ENCODE data around the gene REXO4.
A peak's percentile ranks its signal among the peaks of the same experiment; 100 is the strongest.

REXO4 gene

GRCh38 chr9:133400292-133400691 lies 17.5 kb downstream of the REXO4 start:
- Histone ChIP-seq H4K91ac (ENCODE audit: low read depth, low read length, poor library complexity) (no peak overlapping the region), H2AK5ac (ENCODE audit: low read depth, low read length) (no peak overlapping the region), H3K4me3 (ENCODE audit: low read length in 2 of 2) (no peak overlapping the region), H3K4me2 (ENCODE audit: insufficient read depth, low read length, poor library complexity, severe bottlenecking) (no peak overlapping the region), H3K9ac (ENCODE audit: low read depth, low read length, poor library complexity) (no peak overlapping the region), H3K4me1 (ENCODE audit: control insufficient read depth in 2 of 2, insufficient read depth in 1 of 2, low read depth in 1 of 2, low read length in 2 of 2) (peaks cover 0 to 3% of the 10 kb centered on the region in 2 donors), H3K14ac (ENCODE audit: low read length) (no peak overlapping the region), H3K23ac (ENCODE audit: low read depth, low read length, poor library complexity) (no peak overlapping the region), H3K18ac (ENCODE audit: low read length) (peak overlapping the region; percentile 48), H2BK5ac (ENCODE audit: low read length) (no peak overlapping the region), H3K27ac (replicated peaks; ENCODE audit: low read length) (no peak overlapping the region), H2BK15ac (ENCODE audit: low read length) (no peak overlapping the region), H3K79me1 (ENCODE audit: low read depth, low read length) (no peaks in the 10 kb centered on the region), H2AFZ (ENCODE audit: low read length) (no peak overlapping the region), H2BK12ac (ENCODE audit: low read length) (no peak overlapping the region), H2BK120ac (ENCODE audit: low read depth, low read length) (no peak overlapping the region), H4K8ac (ENCODE audit: low read depth, low read length) (no peak overlapping the region), H3K36me3 (replicated peaks in 1 of 2; ENCODE audit: control insufficient read depth in 2 of 2, insufficient read depth in 2 of 2, low read length in 2 of 2) (peaks cover 15 to 20% of the 10 kb centered on the region in 2 donors), H3K27me3 (ENCODE audit: control insufficient read depth in 3 of 3, insufficient read depth in 3 of 3, low read depth in 1 of 3, low read length in 3 of 3) (peaks cover 0 to 2% (median 0%) of the 10 kb centered on the region in 3 experiments), H3K4ac (ENCODE audit: low read length) (no peak overlapping the region), H3K9me3 (replicated peaks in 1 of 2; ENCODE audit: control insufficient read depth in 2 of 2, insufficient read depth in 1 of 2, low read depth in 1 of 2, low read length in 2 of 2) (no peaks in the 10 kb centered on the region)
- WGBS, 2 donors (ENCODE audit: extremely low coverage in 2 of 2, insufficient read length in 2 of 2, insufficient replicate concordance in 1 of 2) = no CpG with 5 or more reads among the region's 12 CpGs
- no peak for DNase-seq (ENCODE audit: low spot score)

- no peak overlapping the region for H2AFZ ChIP-seq (ENCODE audit: low read length)
- peaks cover 0 to 3% of the 10 kb centered on the region in 2 donors for H3K4me1 ChIP-seq (ENCODE audit: control insufficient read depth in 2 of 2, insufficient read depth in 1 of 2, low read depth in 1 of 2, low read length in 2 of 2)
- H3K9ac ChIP-seq (ENCODE audit: low read depth, low read length, poor library complexity) = no peak overlapping the region
- no peaks in the 10 kb centered on the region for H3K9me3 ChIP-seq (replicated peaks in 1 of 2; ENCODE audit: control insufficient read depth in 2 of 2, insufficient read depth in 1 of 2, low read depth in 1 of 2, low read length in 2 of 2)
- no CpG with 5 or more reads among the region's 9 CpGs for WGBS, 2 donors (ENCODE audit: extremely low coverage in 2 of 2, insufficient read length in 2 of 2, insufficient replicate concordance in 1 of 2)
- no peak overlapping the region for H2BK5ac ChIP-seq (ENCODE audit: low read length)
- H3K36me3 ChIP-seq (replicated peaks in 1 of 2; ENCODE audit: control insufficient read depth in 2 of 2, insufficient read depth in 2 of 2, low read length in 2 of 2) = peaks cover 0 to 4% of the 10 kb centered on the region in 2 donors
- H3K27me3 ChIP-seq (ENCODE audit: control insufficient read depth in 3 of 3, insufficient read depth in 3 of 3, low read depth in 1 of 3, low read length in 3 of 3) = peaks cover 0 to 2% (median 2%) of the 10 kb centered on the region in 3 experiments
- no peak overlapping the region for H4K91ac ChIP-seq (ENCODE audit: low read depth, low read length, poor library complexity)
- DNase-seq (ENCODE audit: low spot score) = no peak
- H4K8ac ChIP-seq (ENCODE audit: low read depth, low read length) = no peak overlapping the region
- H3K4ac ChIP-seq (ENCODE audit: low read length) = no peak overlapping the region
- H3K4me2 ChIP-seq (ENCODE audit: insufficient read depth, low read length, poor library complexity, severe bottlenecking) = no peak overlapping the region
- no peak overlapping the region for H3K27ac ChIP-seq (replicated peaks; ENCODE audit: low read length)
- no peak overlapping the region for H3K23ac ChIP-seq (ENCODE audit: low read depth, low read length, poor library complexity)
- H3K18ac ChIP-seq (ENCODE audit: low read length) = no peak overlapping the region
- H2AK5ac ChIP-seq (ENCODE audit: low read depth, low read length) = no peak overlapping the region
- H2BK15ac ChIP-seq (ENCODE audit: low read length) = no peak overlapping the region
- H2BK12ac ChIP-seq (ENCODE audit: low read length) = no peak overlapping the region
- H3K14ac ChIP-seq (ENCODE audit: low read length) = no peak overlapping the region
- H3K79me1 ChIP-seq (ENCODE audit: low read depth, low read length) = no peaks in the 10 kb centered on the region
- no peak overlapping the region for H3K4me3 ChIP-seq (ENCODE audit: low read length in 2 of 2)
- H2BK120ac ChIP-seq (ENCODE audit: low read depth, low read length) = no peak overlapping the region
Measured at GRCh38 chr9:133397895-133398294, 19.9 kb downstream of the REXO4 start.

GRCh38 chr9:133397370-133397769 lies 20.4 kb downstream of the REXO4 start:
- WGBS, 2 donors (ENCODE audit: extremely low coverage in 2 of 2, insufficient read length in 2 of 2, insufficient replicate concordance in 1 of 2) = no CpG with 5 or more reads among the region's 6 CpGs
- no peaks in the 10 kb centered on the region for H3K79me1 ChIP-seq (ENCODE audit: low read depth, low read length)
- H4K91ac ChIP-seq (ENCODE audit: low read depth, low read length, poor library complexity) = no peak overlapping the region
- H2AFZ ChIP-seq (ENCODE audit: low read length) = no peak overlapping the region
- H2BK5ac ChIP-seq (ENCODE audit: low read length) = no peak overlapping the region
- no peak overlapping the region for H3K14ac ChIP-seq (ENCODE audit: low read length)
- H2BK120ac ChIP-seq (ENCODE audit: low read depth, low read length) = no peak overlapping the region
- peaks cover 0 to 2% of the 10 kb centered on the region in 2 donors for H3K36me3 ChIP-seq (replicated peaks in 1 of 2; ENCODE audit: control insufficient read depth in 2 of 2, insufficient read depth in 2 of 2, low read length in 2 of 2)
- H2AK5ac ChIP-seq (ENCODE audit: low read depth, low read length) = peak overlapping the region; percentile 18
- H3K9me3 ChIP-seq (replicated peaks in 1 of 2; ENCODE audit: control insufficient read depth in 2 of 2, insufficient read depth in 1 of 2, low read depth in 1 of 2, low read length in 2 of 2) = no peaks in the 10 kb centered on the region
- DNase-seq (ENCODE audit: low spot score) = no peak
- no peak overlapping the region for H3K4me3 ChIP-seq (ENCODE audit: low read length in 2 of 2)
- no peak overlapping the region for H2BK15ac ChIP-seq (ENCODE audit: low read length)
- H3K27ac ChIP-seq (replicated peaks; ENCODE audit: low read length) = no peak overlapping the region
- H3K9ac ChIP-seq (ENCODE audit: low read depth, low read length, poor library complexity) = no peak overlapping the region
- H3K4me2 ChIP-seq (ENCODE audit: insufficient read depth, low read length, poor library complexity, severe bottlenecking) = no peak overlapping the region
- peaks cover 0 to 2% (median 2%) of the 10 kb centered on the region in 3 experiments for H3K27me3 ChIP-seq (ENCODE audit: control insufficient read depth in 3 of 3, insufficient read depth in 3 of 3, low read depth in 1 of 3, low read length in 3 of 3)
- H3K4me1 ChIP-seq (ENCODE audit: control insufficient read depth in 2 of 2, insufficient read depth in 1 of 2, low read depth in 1 of 2, low read length in 2 of 2) = peaks cover 0 to 3% of the 10 kb centered on the region in 2 donors
- H3K4ac ChIP-seq (ENCODE audit: low read length) = no peak overlapping the region
- H4K8ac ChIP-seq (ENCODE audit: low read depth, low read length) = no peak overlapping the region
- H2BK12ac ChIP-seq (ENCODE audit: low read length) = no peak overlapping the region
- peak overlapping the region; percentile 27 for H3K18ac ChIP-seq (ENCODE audit: low read length)
- no peak overlapping the region for H3K23ac ChIP-seq (ENCODE audit: low read depth, low read length, poor library complexity)

GRCh38 chr9:133396952-133397351 lies 20.9 kb downstream of the REXO4 start:
- WGBS, 2 donors (ENCODE audit: extremely low coverage in 2 of 2, insufficient read length in 2 of 2, insufficient replicate concordance in 1 of 2) = no CpG with 5 or more reads among the region's 14 CpGs
- H3K27me3 ChIP-seq (ENCODE audit: control insufficient read depth in 3 of 3, insufficient read depth in 3 of 3, low read depth in 1 of 3, low read length in 3 of 3) = peaks cover 0 to 2% (median 2%) of the 10 kb centered on the region in 3 experiments
- no peaks in the 10 kb centered on the region for H3K79me1 ChIP-seq (ENCODE audit: low read depth, low read length)
- no peak overlapping the region for H4K8ac ChIP-seq (ENCODE audit: low read depth, low read length)
- no peak overlapping the region for H3K4me2 ChIP-seq (ENCODE audit: insufficient read depth, low read length, poor library complexity, severe bottlenecking)
- H2BK15ac ChIP-seq (ENCODE audit: low read length) = no peak overlapping the region
- no peak overlapping the region for H2AFZ ChIP-seq (ENCODE audit: low read length)
- H2BK12ac ChIP-seq (ENCODE audit: low read length) = no peak overlapping the region
- H3K4ac ChIP-seq (ENCODE audit: low read length) = no peak overlapping the region
- DNase-seq (ENCODE audit: low spot score) = no peak
- no peak overlapping the region for H3K27ac ChIP-seq (replicated peaks; ENCODE audit: low read length)
- no peak overlapping the region for H2BK5ac ChIP-seq (ENCODE audit: low read length)
- H3K4me1 ChIP-seq (ENCODE audit: control insufficient read depth in 2 of 2, insufficient read depth in 1 of 2, low read depth in 1 of 2, low read length in 2 of 2) = peaks cover 0 to 3% of the 10 kb centered on the region in 2 donors
- H3K4me3 ChIP-seq (ENCODE audit: low read length in 2 of 2) = no peak overlapping the region
- H3K36me3 ChIP-seq (replicated peaks in 1 of 2; ENCODE audit: control insufficient read depth in 2 of 2, insufficient read depth in 2 of 2, low read length in 2 of 2) = peaks cover 0 to 2% of the 10 kb centered on the region in 2 donors
- peak overlapping the region; percentile 18 for H2AK5ac ChIP-seq (ENCODE audit: low read depth, low read length)
- H3K14ac ChIP-seq (ENCODE audit: low read length) = no peak overlapping the region
- no peaks in the 10 kb centered on the region for H3K9me3 ChIP-seq (replicated peaks in 1 of 2; ENCODE audit: control insufficient read depth in 2 of 2, insufficient read depth in 1 of 2, low read depth in 1 of 2, low read length in 2 of 2)
- H3K23ac ChIP-seq (ENCODE audit: low read depth, low read length, poor library complexity) = no peak overlapping the region
- H3K18ac ChIP-seq (ENCODE audit: low read length) = no peak overlapping the region
- no peak overlapping the region for H3K9ac ChIP-seq (ENCODE audit: low read depth, low read length, poor library complexity)
- H2BK120ac ChIP-seq (ENCODE audit: low read depth, low read length) = no peak overlapping the region
- H4K91ac ChIP-seq (ENCODE audit: low read depth, low read length, poor library complexity) = no peak overlapping the region
